GM19193 (cell line): ENCODE measurements around the gene SAYSD1.

Source experiments
- POLR2A ChIP-seq: IDR thresholded peaks from 4 replicates; pipeline ENCODE4 v1.6.1; 2011; ENCODE audit not compliant: insufficient read depth, insufficient read length; ENCODE audit errors: extremely low read depth

SAYSD1 gene

DNA sequence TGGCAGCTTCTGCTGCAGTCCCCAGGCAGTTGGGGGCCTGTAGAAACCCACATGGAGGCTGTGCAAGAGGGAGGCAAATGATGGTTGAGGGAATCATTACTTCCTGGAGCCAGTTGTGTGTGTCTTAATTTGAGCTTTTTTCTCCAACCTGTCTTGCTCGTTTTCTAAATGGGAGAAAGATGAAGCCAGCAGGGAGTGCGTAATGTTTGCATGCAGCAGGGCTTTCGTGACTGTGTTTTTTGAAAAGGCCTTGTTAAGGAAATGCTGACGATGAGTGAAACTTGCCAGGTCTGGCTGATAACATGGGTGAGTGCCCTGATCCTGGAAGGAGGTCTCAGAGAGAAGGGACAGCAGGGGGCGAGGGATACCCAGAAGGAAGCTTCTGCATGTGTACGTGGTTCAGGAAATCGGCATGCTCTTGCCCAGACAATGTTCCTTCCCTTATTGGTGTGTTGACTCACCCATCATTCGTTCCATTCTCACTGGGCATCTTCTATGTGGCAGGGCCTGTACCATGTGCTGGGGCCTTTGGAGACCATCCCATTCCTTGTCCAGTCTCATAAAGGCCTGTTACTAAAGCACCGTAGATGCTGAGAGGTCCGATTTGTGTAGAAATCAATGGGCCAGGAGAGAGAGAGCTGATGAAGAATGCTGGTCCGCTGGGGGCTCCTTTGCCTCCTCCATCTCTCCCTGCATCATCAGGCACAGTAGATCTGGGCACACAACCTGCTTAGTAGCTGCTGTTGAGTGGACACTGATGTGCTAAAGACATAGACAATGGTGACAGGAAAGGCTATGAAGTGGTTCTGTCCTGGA lies 39.0 kb downstream of the SAYSD1 start:
- TF ChIP-seq POLR2A: no peak

- no peak for TF ChIP-seq POLR2A
Observed at GRCh38 chr6:39075010-39075686, 39.8 kb downstream of the SAYSD1 start.

GRCh38 chr6:39074486-39074885 lies 40.5 kb downstream of the SAYSD1 start:
- TF ChIP-seq POLR2A: no peak

GRCh38 chr6:39073471-39074355 lies 41.3 kb downstream of the SAYSD1 start:
- TF ChIP-seq POLR2A: no peak

GRCh38 chr6:39072830-39073229 lies 42.2 kb downstream of the SAYSD1 start:
- no peak for TF ChIP-seq POLR2A

- no peak for TF ChIP-seq POLR2A
Observed at GRCh38 chr6:39068391-39068790, 46.6 kb downstream of the SAYSD1 start.

DNA sequence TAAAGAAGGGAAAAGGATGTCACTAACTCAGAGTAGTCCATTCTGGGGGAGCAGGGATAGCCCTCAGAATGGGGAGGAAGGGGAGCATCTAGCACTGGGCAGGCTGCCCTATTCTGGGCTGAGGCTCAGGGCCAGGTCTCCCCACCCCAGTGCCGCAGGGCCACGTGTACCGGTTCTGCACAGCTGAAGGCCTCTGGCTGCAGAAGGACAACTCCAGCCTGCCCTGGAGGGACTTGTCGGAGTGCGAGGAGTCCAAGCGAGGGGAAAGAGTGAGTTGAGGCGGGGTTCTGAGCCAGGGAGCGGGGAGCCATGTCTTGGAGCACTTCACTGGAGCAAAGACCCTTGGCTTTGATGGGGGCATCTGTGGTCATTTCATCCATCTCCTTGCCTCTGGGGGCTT lies 49.4 kb downstream of the SAYSD1 start:
- TF ChIP-seq POLR2A: no peak

DNA sequence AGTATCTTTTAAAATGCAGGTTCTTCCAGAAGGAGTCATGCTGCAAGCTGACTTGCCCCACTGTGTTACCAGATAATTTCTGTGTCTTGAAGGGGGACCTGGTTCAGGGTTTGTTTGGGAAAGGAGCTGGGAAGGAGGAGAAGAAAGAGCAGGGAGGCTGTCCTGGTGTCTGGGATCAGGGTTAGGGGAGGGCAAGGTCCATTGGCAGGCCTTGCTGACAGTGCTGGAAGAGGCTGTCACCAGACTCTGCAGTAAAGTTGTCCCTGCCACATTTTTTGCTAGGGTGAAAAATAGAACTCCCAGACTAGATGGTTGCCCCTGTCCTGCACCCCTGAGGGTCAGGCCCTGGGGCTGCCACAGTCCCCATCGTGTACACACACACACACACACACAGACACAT lies 51.5 kb downstream of the SAYSD1 start:
- no peak for TF ChIP-seq POLR2A

DNA sequence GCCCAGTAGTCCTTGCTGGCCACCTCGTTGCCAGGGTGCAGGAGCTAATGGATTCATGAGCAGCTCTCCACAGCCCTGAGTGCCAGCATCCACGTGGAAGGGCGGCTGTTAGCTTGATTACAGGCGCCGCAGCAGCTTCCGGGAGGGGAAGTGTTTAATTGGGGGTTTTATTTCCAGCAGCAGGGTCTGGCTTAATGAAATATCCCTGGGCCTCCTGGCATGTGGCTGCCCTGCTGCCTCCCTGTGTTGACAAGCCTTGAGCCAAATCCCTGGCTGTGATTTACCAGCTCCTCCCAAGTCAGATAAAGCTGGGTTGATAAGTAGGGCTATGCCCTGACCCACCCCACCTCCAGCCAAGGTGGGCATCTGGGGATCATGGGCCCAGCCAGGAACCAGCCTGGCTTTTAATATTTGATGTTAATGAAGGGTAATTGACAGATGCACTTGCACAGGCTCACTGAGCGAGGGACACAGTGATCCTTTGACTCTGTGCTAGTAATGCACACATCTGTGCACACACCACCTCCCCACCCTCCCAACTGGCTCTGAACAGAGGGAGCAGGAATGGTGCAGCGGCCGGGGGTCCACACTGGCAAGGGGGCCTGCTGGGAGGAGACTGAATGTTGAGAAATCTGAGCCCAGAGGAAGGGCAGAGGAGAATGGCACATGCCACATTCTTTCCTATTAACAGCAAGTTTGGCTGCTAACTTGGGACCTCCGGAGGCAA lies 52.8 kb downstream of the SAYSD1 start:
- TF ChIP-seq POLR2A: no peak

GRCh38 chr6:39061588-39061987 lies 53.4 kb downstream of the SAYSD1 start:
- TF ChIP-seq POLR2A: no peak

DNA sequence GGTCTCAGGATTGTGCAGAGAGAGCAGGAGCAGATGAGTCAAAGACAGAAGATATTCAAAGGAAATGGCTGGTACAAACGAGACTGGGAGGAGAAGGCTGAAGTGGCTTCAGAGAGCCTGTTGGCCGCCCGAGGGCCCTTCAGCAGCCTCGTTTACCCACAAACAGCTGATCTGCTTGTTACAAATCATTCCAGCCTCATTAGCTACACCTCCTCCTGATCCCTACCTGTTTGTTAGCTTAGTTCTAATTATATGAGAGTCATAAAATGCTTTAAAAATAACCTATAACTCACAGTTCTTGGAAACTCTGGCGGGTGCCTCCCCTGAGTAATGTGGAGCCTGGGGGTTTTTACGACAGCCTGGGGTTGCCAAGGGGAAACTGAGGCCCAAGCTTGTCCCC lies 53.8 kb downstream of the SAYSD1 start:
- no peak for TF ChIP-seq POLR2A

GRCh38 chr6:39060467-39061160 lies 54.4 kb downstream of the SAYSD1 start:
- TF ChIP-seq POLR2A: no peak

DNA sequence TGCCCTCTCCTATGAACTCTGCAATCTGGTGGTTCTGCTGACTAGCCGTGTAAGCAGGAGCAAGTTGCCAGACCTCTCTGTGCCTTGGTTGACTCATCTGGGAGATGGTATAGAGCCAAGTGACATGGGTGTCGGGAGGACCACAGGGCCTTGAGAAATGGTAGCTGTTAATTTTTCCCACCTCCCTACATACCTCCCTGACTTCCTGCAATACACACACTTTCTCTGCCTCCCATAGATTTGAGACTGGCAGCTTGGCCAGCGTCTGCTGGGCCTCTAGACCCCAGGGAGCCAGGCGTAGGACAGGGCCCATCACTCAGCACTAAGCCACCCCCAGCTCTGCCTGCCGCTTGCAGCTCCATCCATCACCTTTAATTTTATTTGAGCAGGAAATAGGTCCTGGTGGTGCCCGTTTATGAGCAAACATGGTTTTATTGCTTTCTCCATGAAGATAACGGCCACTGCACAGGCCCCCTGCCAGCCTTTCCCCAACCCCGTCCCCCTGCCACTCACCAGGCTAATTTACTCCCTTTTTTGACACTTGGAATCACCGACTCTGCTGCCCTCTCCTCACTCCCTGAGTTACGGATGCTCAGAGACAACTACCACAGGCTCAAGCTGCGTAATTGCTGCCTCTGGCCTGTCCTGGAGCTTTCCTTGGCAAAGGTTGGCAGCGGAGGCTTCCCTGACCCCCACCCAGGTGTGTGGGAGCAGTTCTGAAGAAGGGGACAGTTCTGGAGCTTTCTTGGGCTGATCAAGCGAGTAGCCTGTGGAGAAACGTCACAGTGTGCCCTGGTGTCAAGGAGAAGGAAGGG lies 55.3 kb downstream of the SAYSD1 start:
- TF ChIP-seq POLR2A: no peak
